Heart left ventricle (tissue), 16 donors: ENCODE results near the gene ANKRD63. TPM values are rescaled to one million over a fixed set of nuclear protein-coding genes. Genes with fewer than 3 reads are reported as not detected.
A peak's percentile ranks its signal among the peaks of the same experiment; 100 is the strongest.

Experiments
- ATAC-seq, 4 donors: fragments of 200-7000 bp; cut with Tn5 transposase; one replicate each; pipeline ENCODE4 v1.9.1; 2020 to 2022; ENCODE audit warnings: moderate library complexity in 4 of 4, mild to moderate bottlenecking in 3 of 4, moderate number of reproducible peaks in 1 of 4
- DNase-seq, 5 donors: peaks; one replicate each; pipeline ENCODE4 v3.0.0-alpha.2; 2020
- H3K27ac ChIP-seq, 12 donors: fragments of 200-600 bp; sonication (generic) in 4 of 12; one replicate each; pipeline versions ENCODE4 v1.5.0 to v1.8.0; 2016 to 2022; ENCODE audit warnings: mild to moderate bottlenecking in 2 of 12
- H3K27me3 ChIP-seq, 9 donors: fragments of 200-600 bp; sonication (generic) in 2 of 9; one replicate each; pipeline versions ENCODE4 v1.5.1 to v1.8.0; 2016 to 2022; ENCODE audit warnings: mild to moderate bottlenecking in 3 of 9
- H3K36me3 ChIP-seq, 9 donors: fragments of 200-600 bp; sonication (generic) in 2 of 9; one replicate each; pipeline versions ENCODE4 v1.5.0 to v1.8.0; 2018 to 2022; ENCODE audit warnings: mild to moderate bottlenecking in 2 of 9
- H3K4me1 ChIP-seq, 12 donors: fragments of 200-600 bp; sonication (generic) in 4 of 12; one replicate each; pipeline versions ENCODE4 v1.5.0 to v1.8.0; 2016 to 2022; ENCODE audit warnings: mild to moderate bottlenecking in 3 of 12
- H3K4me3 ChIP-seq, 12 donors: fragments of 200-600 bp; sonication (generic) in 4 of 12; one replicate each; pipeline versions ENCODE4 v1.5.0 to v1.8.0; 2017 to 2022; ENCODE audit warnings: mild to moderate bottlenecking in 9 of 12, moderate library complexity in 4 of 12
- H3K9me3 ChIP-seq, 12 donors: fragments of 200-600 bp; sonication (generic) in 4 of 12; one replicate each; pipeline versions ENCODE4 v1.5.0 to v1.8.0; 2016 to 2022; ENCODE audit warnings: mild to moderate bottlenecking in 1 of 12
- POLR2A ChIP-seq, 2 donors: fragments of 450-650 bp; IDR thresholded peaks; one replicate each; pipeline ENCODE4 v1.6.1; 2017; ENCODE audit warnings: antibody characterized with exemption in 2 of 2, mild to moderate bottlenecking in 2 of 2, moderate library complexity in 2 of 2
- WGBS, 4 donors: extraction: QIAGEN DNeasy Blood & Tissue Kit in 2 of 4; methylation state at CpG; one replicate each; pipeline versions ENCODE4 v1.1.5 to v1.1.7; 2013 to 2018; 5-methylcytosine and 5-hydroxymethylcytosine counted together
- intact Hi-C, 10 donors: fragments of 100-400 bp; cut with DNase I; formaldehyde crosslinking; loops; one replicate each; pipeline versions ENCODE4 v1.11.1 to v1.14.2; 2022
- polyA plus RNA-seq, 2 donors: library from polyadenylated mRNA; stranded (reverse); fragments of 200-250 nt; gene quantifications; one replicate each; pipeline ENCODE4 v1.2.3, GENCODE V29; 2013
- total RNA-seq, 9 donors: library from RNA; depleted of rRNA in 2 of 9; stranded (reverse); fragments of >200 nt in 2 of 9; fragmentation: NEBNext Ultra II Directional in 3 of 9; extraction: Animal tissue kit (Norgen Biotek cat#: 25700) in 3 of 9; gene quantifications; one replicate each; pipeline versions ENCODE4 v1.1.0 to v1.2.4, GENCODE V29; 2016 to 2023
- TF ChIP-seq, protein P1 (sequence below), 12 donors: fragments of 200-600 bp; sonication (generic) in 4 of 12; IDR thresholded peaks; one replicate each; pipeline versions ENCODE4 v1.5.0 to v1.8.0; 2018 to 2022; ENCODE audit warnings: antibody characterized with exemption in 12 of 12, mild to moderate bottlenecking in 5 of 12
- donor health status: ischemic (EF 13 %, LVEDD 7.1; RV severe dilation, severe dysfunction).
- donor health status: healthy with polysubstance abuse.
- donor health status: DM: no; HTN: yes; CAD: no.
- donor health status: DM: no; HTN: no; CAD: no.
- donor health status: ischemic (EF 25% LVEDD 6.9; RV normal size, moderate dysfunction).
- donor health status: ischemic (EF 25% LVEDD 5.7; RV mildly dilated, moderate dysfunction).
- donor health status: healthy.
- donor health status: DM: yes; HTN: yes; CAD: no.
- donor health status: ischemic (EF 35%, LVEDD 5.7; RV mildly dilated, moderate dysfunction).
- donor health status: nonischemic (EF 11% LVEDD 7.7; RV severe dilation, severe dysfunction).
- donor health status: DM: yes; HTN: yes; CAD: no.
- donor health status: PGD.
- donor health status: ischemic (EF 29% LVEDD 5.4; RV normal size, mild dysfunction).
- donor health status: nonischemic (EF 23%, LVEDD 6.1; RV moderate dilation, normal function).

ANKRD63 gene
- total and polyA plus RNA-seq, 11 donors = 0.27 to 0.57 (median 0.45) TPM; not detected in 6

GRCh38 chr15:40301467-40302179 lies 18.8 kb upstream of the ANKRD63 start:
- TF ChIP-seq POLR2A (IDR thresholded peaks at IDR 0.05) = no peak
- TF ChIP-seq, protein P1, sequence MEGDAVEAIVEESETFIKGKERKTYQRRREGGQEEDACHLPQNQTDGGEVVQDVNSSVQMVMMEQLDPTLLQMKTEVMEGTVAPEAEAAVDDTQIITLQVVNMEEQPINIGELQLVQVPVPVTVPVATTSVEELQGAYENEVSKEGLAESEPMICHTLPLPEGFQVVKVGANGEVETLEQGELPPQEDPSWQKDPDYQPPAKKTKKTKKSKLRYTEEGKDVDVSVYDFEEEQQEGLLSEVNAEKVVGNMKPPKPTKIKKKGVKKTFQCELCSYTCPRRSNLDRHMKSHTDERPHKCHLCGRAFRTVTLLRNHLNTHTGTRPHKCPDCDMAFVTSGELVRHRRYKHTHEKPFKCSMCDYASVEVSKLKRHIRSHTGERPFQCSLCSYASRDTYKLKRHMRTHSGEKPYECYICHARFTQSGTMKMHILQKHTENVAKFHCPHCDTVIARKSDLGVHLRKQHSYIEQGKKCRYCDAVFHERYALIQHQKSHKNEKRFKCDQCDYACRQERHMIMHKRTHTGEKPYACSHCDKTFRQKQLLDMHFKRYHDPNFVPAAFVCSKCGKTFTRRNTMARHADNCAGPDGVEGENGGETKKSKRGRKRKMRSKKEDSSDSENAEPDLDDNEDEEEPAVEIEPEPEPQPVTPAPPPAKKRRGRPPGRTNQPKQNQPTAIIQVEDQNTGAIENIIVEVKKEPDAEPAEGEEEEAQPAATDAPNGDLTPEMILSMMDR (IDR thresholded peaks at IDR 0.05) = no peak
- H3K9me3 ChIP-seq = peaks cover 0 to 13% (median 0%) of the 10 kb centered on the region in 12 donors
- H3K4me1 ChIP-seq = peaks cover 0 to 27% (median 8%) of the 10 kb centered on the region in 12 donors
- intact Hi-C loops = loop anchor here in 2 of 10 donors (1.0 to 2.0 kb wide), 2 partner anchors 16 to 17 kb away; no protein-coding TSS in a partner anchor
- peak in 2 of 5 donors; percentile 38 to 56 for DNase-seq
- H3K36me3 ChIP-seq = peaks cover 0 to 65% (median 0%) of the 10 kb centered on the region in 9 donors
- no peaks in the 10 kb centered on the region for H3K27me3 ChIP-seq
- no peak overlapping the region for H3K4me3 ChIP-seq
- H3K27ac ChIP-seq = peak overlapping the region in 5 of 12 donors; percentile 3 to 52 (median 37)
- peak; percentile 38 to 67 (median 53) for ATAC-seq
- WGBS, 4 donors = 29 to 40% (median 36%) methylated on average over 12 of the region's 12 CpGs

DNA sequence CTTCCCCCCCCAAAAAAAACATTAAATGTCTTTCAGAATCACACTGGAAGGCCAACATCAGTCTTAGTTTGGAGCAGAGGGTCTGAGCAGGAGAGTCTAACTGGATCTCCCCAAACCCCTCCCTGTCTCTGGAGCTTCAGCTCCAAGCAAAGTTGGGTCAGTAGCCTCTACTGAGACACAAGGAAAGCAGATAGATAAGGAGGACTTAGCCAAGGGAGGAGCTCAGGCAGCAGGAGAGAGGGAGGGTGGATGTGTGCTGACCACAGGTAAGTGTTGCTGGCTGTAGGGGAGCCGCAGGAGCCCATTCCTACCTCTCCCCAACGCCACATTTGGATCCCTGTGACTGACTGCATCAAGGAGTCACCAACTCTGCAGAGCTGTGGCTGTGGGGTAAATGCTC lies 17.9 kb upstream of the ANKRD63 start:
- Histone ChIP-seq H3K27ac (peak overlapping the region in 1 of 12 donors; percentile 52), H3K36me3 (peaks cover 0 to 74% (median 0%) of the 10 kb centered on the region in 9 donors), H3K9me3 (peaks cover 0 to 13% (median 0%) of the 10 kb centered on the region in 12 donors), H3K4me3 (no peak overlapping the region), H3K4me1 (peaks cover 0 to 26% (median 12%) of the 10 kb centered on the region in 12 donors), H3K27me3 (no peaks in the 10 kb centered on the region)
- intact Hi-C loops = loop anchor here in 1 of 10 donors (1.0 kb wide), 1 partner anchor 15 kb away; no protein-coding TSS in a partner anchor
- DNase-seq = peak in 1 of 5 donors; percentile 5
- no peak for TF ChIP-seq POLR2A (IDR thresholded peaks at IDR 0.05)
- TF ChIP-seq, protein P1 (IDR thresholded peaks at IDR 0.05) = no peak
- no peak for ATAC-seq
- WGBS, 4 donors = 83 to 92% (median 87%) methylated on average over 2 of the region's 2 CpGs

DNA sequence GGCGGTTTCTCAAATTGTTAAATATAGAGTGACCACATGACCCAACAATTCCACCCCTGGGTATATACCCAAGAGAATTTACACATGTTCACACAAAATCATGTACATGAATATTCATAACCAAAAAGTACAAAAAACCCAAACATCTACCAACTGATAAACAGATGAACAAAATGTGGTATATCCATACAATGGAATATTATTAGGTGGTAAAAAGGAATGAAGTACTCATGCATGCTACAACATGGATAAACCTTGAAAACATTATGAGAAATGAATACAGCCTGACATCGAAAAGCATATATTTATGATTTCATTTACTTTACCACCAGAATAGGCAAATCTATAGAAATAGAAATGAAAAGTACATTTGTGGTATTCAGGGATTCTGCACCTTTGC lies 17.5 kb upstream of the ANKRD63 start:
- H3K4me3 ChIP-seq = no peak overlapping the region
- intact Hi-C loops = no loop called here
- TF ChIP-seq, protein P1 (IDR thresholded peaks at IDR 0.05) = no peak
- no peak for TF ChIP-seq POLR2A (IDR thresholded peaks at IDR 0.05)
- H3K36me3 ChIP-seq = peaks cover 0 to 78% (median 0%) of the 10 kb centered on the region in 9 donors
- 95 to 96% (median 95%) methylated on average over 2 of the region's 2 CpGs for whole genome bisulfite sequencing, 4 donors
- ATAC-seq = no peak
- H3K9me3 ChIP-seq = peaks cover 0 to 13% (median 0%) of the 10 kb centered on the region in 12 donors
- peaks cover 0 to 30% (median 14%) of the 10 kb centered on the region in 12 donors for H3K4me1 ChIP-seq
- H3K27me3 ChIP-seq = no peaks in the 10 kb centered on the region
- no peak for DNase-seq
- H3K27ac ChIP-seq = no peak overlapping the region

DNA sequence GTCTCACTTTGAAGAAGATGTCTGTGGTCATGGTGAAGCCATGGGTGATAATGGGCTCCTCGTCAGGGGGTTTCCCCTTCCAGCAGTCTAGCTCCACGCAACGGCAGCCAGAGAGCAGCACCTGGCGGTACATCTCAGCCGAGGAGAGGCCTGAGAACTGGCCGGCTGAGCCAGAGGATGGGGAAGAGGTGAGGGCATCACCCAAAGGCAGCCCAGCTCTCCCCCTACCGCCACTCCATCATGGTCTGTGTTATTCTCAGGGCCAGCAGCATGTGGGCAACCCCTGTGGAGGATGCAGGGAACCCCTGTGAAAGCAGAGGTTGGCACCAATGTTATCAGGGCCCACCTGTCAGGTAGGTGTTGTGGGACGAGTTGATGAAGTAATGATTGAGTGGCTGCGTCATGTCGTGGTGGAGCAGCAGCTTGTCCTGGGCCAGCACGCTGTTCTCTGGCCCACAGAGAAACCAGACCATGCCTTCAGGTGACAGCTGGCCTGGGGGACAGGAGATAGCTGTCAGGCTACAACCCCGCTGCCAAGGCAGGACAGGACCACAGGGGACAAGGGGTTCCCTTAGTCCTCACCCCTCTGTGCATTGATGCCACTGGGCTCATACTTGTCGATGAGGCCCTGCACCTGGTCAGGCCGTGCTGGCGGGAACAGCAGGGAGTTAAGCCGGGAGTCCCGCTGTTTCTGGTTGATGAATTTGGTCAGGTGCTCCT lies 15.5 kb upstream of the ANKRD63 start:
- intact Hi-C loops = no loop called here
- H3K27ac ChIP-seq = no peak overlapping the region

More for the DNA sequence above, 15.5 kb upstream of the ANKRD63 start:
- Histone ChIP-seq H3K4me1 (peaks cover 0 to 43% (median 17%) of the 10 kb centered on the region in 12 donors), H3K4me3 (no peak overlapping the region), H3K9me3 (peaks cover 0 to 13% (median 0%) of the 10 kb centered on the region in 12 donors), H3K27me3 (no peaks in the 10 kb centered on the region), H3K36me3 (peaks cover 0 to 85% (median 0%) of the 10 kb centered on the region in 9 donors)
- no peak for ATAC-seq
- TF ChIP-seq, protein P1 (IDR thresholded peaks at IDR 0.05) = no peak
- no peak for TF ChIP-seq POLR2A (IDR thresholded peaks at IDR 0.05)
- 90 to 95% (median 92%) methylated on average over 15 to 17 of the region's 17 CpGs for WGBS, 4 donors
- DNase-seq = peak in 2 of 5 donors; percentile 26 to 48
